Endothelial cell of umbilical vein (primary cell): ENCODE results near the gene MATN1. TPM values are rescaled to one million over a fixed set of nuclear protein-coding genes. Genes with fewer than 3 reads are reported as not detected.

ENCODE experiments used
- BruUV-seq: library from RNA; stranded (reverse); fragments of 400-500 nt; replicated peaks from 2 replicates; lab custom pipeline; 2021; lab: Mats Ljungman, UMichigan
- CTCF ChIA-PET: fragments of 300-600, 350-600 bp; sonication (Branson Sonifier 250); formaldehyde crosslinking; loops from one replicate; lab custom pipeline; 2021; ENCODE audit warnings: antibody characterized with exemption, inconsistent platforms; lab: Charles Lee
- POLR2A ChIA-PET: fragments of 300-600, 350-600 bp; sonication (Branson Sonifier 250); formaldehyde crosslinking; loops from one replicate; lab custom pipeline; 2021; ENCODE audit warnings: antibody characterized with exemption, inconsistent platforms; lab: Charles Lee
- DNase-seq: peaks from one replicate; pipeline ENCODE4 v3.0.0-alpha.2; 2011; ENCODE audit warnings: low read depth, low spot score
- FAIRE-seq: peaks from 2 replicates; lab custom pipeline; 2011; peaks lifted over from hg19 to GRCh38; lab: Jason Lieb, UNC
- H2AFZ ChIP-seq: 2 replicates; pipeline ENCODE4 v1.6.0; 2012; ENCODE audit warnings: low read depth, low read length, control low read depth, inconsistent platforms
- H3K27ac ChIP-seq: 2 replicates; pipeline ENCODE4 v1.5.1; 2011; ENCODE audit warnings: low read depth, mild to moderate bottlenecking, control low read depth, low read length, moderate library complexity; ENCODE audit not compliant: insufficient read depth
- H3K27me3 ChIP-seq, 2 experiments: 2 replicates each; pipeline versions ENCODE4 v1.6.0 to v1.6.1; 2011; ENCODE audit warnings: low read length in 2 of 2, mixed read lengths in 1 of 2; ENCODE audit not compliant: control insufficient read depth in 2 of 2, insufficient read depth in 2 of 2
- H3K36me3 ChIP-seq, 2 experiments: 2 replicates in 1 of 2; 3 replicates in 1 of 2; pipeline ENCODE4 v1.5.1; 2011; ENCODE audit warnings: low read length in 2 of 2, mild to moderate bottlenecking in 1 of 2, moderate library complexity in 1 of 2; ENCODE audit not compliant: control insufficient read depth in 2 of 2, insufficient read depth in 2 of 2; ENCODE audit errors: extremely low read depth in 1 of 2
- H3K4me1 ChIP-seq: 3 replicates; pipeline ENCODE4 v1.5.1; 2011; ENCODE audit warnings: mild to moderate bottlenecking, low read length; ENCODE audit not compliant: control insufficient read depth, insufficient read depth; ENCODE audit errors: extremely low read depth
- H3K4me2 ChIP-seq: 2 replicates; pipeline ENCODE4 v1.6.1; 2011; ENCODE audit warnings: low read length, control low read depth, mixed read lengths; ENCODE audit not compliant: insufficient read depth
- H3K4me3 ChIP-seq, 3 experiments: fragments of 200-600 bp in 1 of 3; sonication (generic), shearing (Covaris generic) in 1 of 3; replicated peaks in 1 of 3; 2 replicates each; pipeline ENCODE4 v1.5.1; 2011 to 2016; ENCODE audit warnings: control low read depth in 3 of 3, low read length in 3 of 3, mild to moderate bottlenecking in 2 of 3, inconsistent platforms in 1 of 3, low read depth in 1 of 3, moderate library complexity in 1 of 3; ENCODE audit not compliant: insufficient read depth in 1 of 3
- H3K79me2 ChIP-seq: 2 replicates; pipeline ENCODE4 v1.6.0; 2012; ENCODE audit warnings: low read length, inconsistent platforms; ENCODE audit not compliant: control insufficient read depth, insufficient read depth
- H3K9ac ChIP-seq: replicated peaks from 2 replicates; pipeline ENCODE3; 2011; ENCODE audit warnings: low read length, control low read depth; ENCODE audit not compliant: insufficient read depth; ENCODE audit errors: extremely low read depth
- H3K9me1 ChIP-seq: replicated peaks from 3 replicates; pipeline ENCODE4 v1.6.0; 2011; ENCODE audit warnings: mild to moderate bottlenecking, low read length; ENCODE audit not compliant: control insufficient read depth, insufficient read depth; ENCODE audit errors: extremely low read depth
- H3K9me3 ChIP-seq: replicated peaks from 2 replicates; pipeline ENCODE4 v1.5.1; 2012; ENCODE audit warnings: low read length, inconsistent platforms; ENCODE audit not compliant: control insufficient read depth, insufficient read depth
- H4K20me1 ChIP-seq: replicated peaks from 2 replicates; pipeline ENCODE3; 2011; ENCODE audit warnings: mild to moderate bottlenecking, low read length; ENCODE audit not compliant: control insufficient read depth, insufficient read depth; ENCODE audit errors: extremely low read depth
- CTCF ChIP-seq, 2 donors: IDR thresholded peaks; 1 replicate in 1 of 2; 2 replicates in 1 of 2; pipeline ENCODE4 v1.5.1; 2011; ENCODE audit warnings: low read length in 2 of 2, mild to moderate bottlenecking in 2 of 2, moderate library complexity in 2 of 2, control low read depth in 1 of 2, inconsistent platforms in 1 of 2, low read depth in 1 of 2; ENCODE audit not compliant: insufficient read depth in 1 of 2; ENCODE audit errors: extremely low read depth in 1 of 2
- EZH2 ChIP-seq: IDR thresholded peaks from 2 replicates; pipeline ENCODE4 v1.6.1; 2012; ENCODE audit warnings: borderline replicate concordance, low read depth, mild to moderate bottlenecking, moderate library complexity, low read length, inconsistent platforms; ENCODE audit not compliant: severe bottlenecking
- GATA2 ChIP-seq: IDR thresholded peaks from 2 replicates; pipeline ENCODE4 v1.7.0; 2011; ENCODE audit warnings: low read depth, mild to moderate bottlenecking, moderate library complexity, mixed read lengths, low read length; ENCODE audit not compliant: insufficient read length, insufficient read depth
- JUN ChIP-seq: IDR thresholded peaks from 2 replicates; pipeline ENCODE4 v1.6.1; 2011; ENCODE audit warnings: borderline replicate concordance, low read depth; ENCODE audit not compliant: insufficient read length, insufficient read depth
- MAX ChIP-seq: IDR thresholded peaks from 2 replicates; pipeline ENCODE4 v1.6.1; 2011; ENCODE audit not compliant: insufficient read depth, insufficient read length
- MYC ChIP-seq: IDR thresholded peaks from one replicate; pipeline ENCODE4 v1.6.1; 2011; ENCODE audit warnings: mild to moderate bottlenecking, low read depth, low read length
- dilution Hi-C: fragments of 300-500 bp; cut with MboI; formaldehyde crosslinking; loops from one replicate; pipeline ENCODE4 v1.15.0; 2019; ENCODE audit warnings: low sequenced_read_pairs; ENCODE audit not compliant: extremely low pct_ligation_motif_present
- intact Hi-C: fragments of 100-400 bp; cut with micrococcal nuclease; formaldehyde crosslinking; loops from one replicate; pipeline ENCODE4 v1.10.0; 2022
- polyA plus RNA-seq, 4 experiments: library from polyadenylated mRNA; depleted of rRNA in 3 of 4; stranded (reverse) in 3 of 4; unstranded in 1 of 4; fragments of >200 nt; gene quantifications; 2 replicates each; pipeline versions ENCODE4 v1.2.1 to v1.2.3, GENCODE V29; 2011 to 2012; ENCODE audit warnings: missing spikeins in 1 of 4
- total RNA-seq: library from RNA; stranded (reverse); gene quantifications from 2 replicates; pipeline ENCODE4 v1.2.3, GENCODE V29; 2021

MATN1 gene
- total and polyA plus RNA-seq, 2 donors (not counting 3 experiments of a cell fraction or from before 2014, with no cell fraction given), result 0.29 to 0.36 TPM

- BruUV-seq, result no TSS peak
- no peak overlapping the region for H3K27ac ChIP-seq
- POLR2A ChIA-PET, result no interaction called here
- H3K79me2 ChIP-seq, result no peaks in the 10 kb centered on the region
- dilution Hi-C loops (no loop called here), intact Hi-C loops (no loop called here)
- no peak overlapping the region for H3K4me3 ChIP-seq
- no peaks in the 10 kb centered on the region for H3K9me3 ChIP-seq
- H3K9ac ChIP-seq, result no peak overlapping the region
- CTCF ChIA-PET, result no interaction called here
- H3K9me1 ChIP-seq, result no peaks in the 10 kb centered on the region
- no peaks in the 10 kb centered on the region for H3K36me3 ChIP-seq
- no peaks in the 10 kb centered on the region for H3K4me1 ChIP-seq
- no peaks in the 10 kb centered on the region for H4K20me1 ChIP-seq
- no peak overlapping the region for H2AFZ ChIP-seq
- DNase-seq (no peak), FAIRE-seq (no peak)
- TF ChIP-seq MAX (no peak), JUN (no peak), EZH2 (no peak), MYC (no peak), GATA2 (no peak), CTCF (IDR thresholded peaks at IDR 0.05; ENCODE audit: extremely low read depth in 1 of 2, insufficient read depth in 1 of 2, low read depth in 1 of 2, low read length in 2 of 2) (no peak)
- no peak overlapping the region for H3K4me2 ChIP-seq
- H3K27me3 ChIP-seq, result peaks cover 3 to 4% of the 10 kb centered on the region in 2 experiments
Measured at GRCh38 chr1:30691480-30691879, 31.9 kb downstream of the MATN1 start.
